Measurements from ENCODE around the gene DPH3. TPM values are rescaled to one million over a fixed set of nuclear protein-coding genes. Genes with fewer than 3 reads are reported as not detected.

Gene DPH3
- total RNA-seq, 4 donors from 2014 or later = 18.2 to 24.2 (median 19.3) TPM

GRCh38 chr3:16302082-16302631, 37.4 kb upstream of the DPH3 start:
- no peak for DNase-seq
- no peaks in the 10 kb centered on the region for H3K27me3 ChIP-seq
- no peaks in the 10 kb centered on the region for H3K9me3 ChIP-seq
- no peak overlapping the region for H3K4me3 ChIP-seq
- H3K4me1 ChIP-seq = peaks cover 0 to 7% of the 10 kb centered on the region in 2 donors
- H3K27ac ChIP-seq = no peak overlapping the region
- intact Hi-C loops (cut with DNase I; ENCODE audit: low total_unique reads) = no loop called here
- H3K36me3 ChIP-seq = no peaks in the 10 kb centered on the region
- TF ChIP-seq POLR2A (IDR thresholded peaks at IDR 0.05) (no peak), CTCF (IDR thresholded peaks at IDR 0.05) (no peak)

DNA sequence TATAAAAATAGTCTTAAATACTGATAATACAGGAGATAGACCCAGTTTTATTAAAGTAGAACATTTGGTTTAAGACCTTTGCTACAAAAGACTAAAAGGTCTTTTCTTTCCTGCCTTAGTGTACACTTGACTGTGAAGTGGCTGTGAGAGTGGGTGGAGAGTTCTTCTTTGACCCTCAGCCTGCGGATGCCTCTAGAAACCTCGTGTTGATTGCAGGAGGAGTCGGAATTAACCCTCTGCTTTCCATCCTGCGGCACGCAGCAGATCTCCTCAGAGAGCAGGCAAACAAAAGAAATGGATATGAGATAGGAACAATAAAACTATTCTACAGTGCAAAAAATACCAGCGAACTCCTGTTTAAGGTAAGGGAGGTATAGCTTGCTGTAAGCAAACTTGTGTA, 36.8 kb upstream of the DPH3 start:
- Histone ChIP-seq H3K27ac (no peak overlapping the region), H3K36me3 (no peaks in the 10 kb centered on the region), H3K4me3 (no peak overlapping the region), H3K4me1 (peaks cover 0 to 7% of the 10 kb centered on the region in 2 donors), H3K9me3 (no peaks in the 10 kb centered on the region), H3K27me3 (no peaks in the 10 kb centered on the region)
- TF ChIP-seq CTCF (IDR thresholded peaks at IDR 0.05) = no peak
- TF ChIP-seq POLR2A (IDR thresholded peaks at IDR 0.05) = no peak
- intact Hi-C loops (cut with DNase I; ENCODE audit: low total_unique reads) = no loop called here
- DNase-seq = no peak

GRCh38 chr3:16300881-16301359, 36.2 kb upstream of the DPH3 start:
- TF ChIP-seq POLR2A (IDR thresholded peaks at IDR 0.05) (no peak), CTCF (IDR thresholded peaks at IDR 0.05) (no peak)
- intact Hi-C loops (cut with DNase I; ENCODE audit: low total_unique reads) = no loop called here
- no peaks in the 10 kb centered on the region for H3K27me3 ChIP-seq
- no peaks in the 10 kb centered on the region for H3K9me3 ChIP-seq
- no peak overlapping the region for H3K27ac ChIP-seq
- H3K4me1 ChIP-seq = peaks cover 0 to 7% of the 10 kb centered on the region in 2 donors
- no peaks in the 10 kb centered on the region for H3K36me3 ChIP-seq
- DNase-seq = no peak
- no peak overlapping the region for H3K4me3 ChIP-seq

GRCh38 chr3:16300307-16300706, 35.6 kb upstream of the DPH3 start:
- Histone ChIP-seq H3K27me3 (no peaks in the 10 kb centered on the region), H3K4me3 (no peak overlapping the region), H3K27ac (no peak overlapping the region), H3K4me1 (peaks cover 0 to 7% of the 10 kb centered on the region in 2 donors), H3K9me3 (no peaks in the 10 kb centered on the region), H3K36me3 (no peaks in the 10 kb centered on the region)
- TF ChIP-seq CTCF (IDR thresholded peaks at IDR 0.05) = no peak
- TF ChIP-seq POLR2A (IDR thresholded peaks at IDR 0.05) = no peak
- DNase-seq = no peak
- intact Hi-C loops (cut with DNase I; ENCODE audit: low total_unique reads) = no loop called here

DNA sequence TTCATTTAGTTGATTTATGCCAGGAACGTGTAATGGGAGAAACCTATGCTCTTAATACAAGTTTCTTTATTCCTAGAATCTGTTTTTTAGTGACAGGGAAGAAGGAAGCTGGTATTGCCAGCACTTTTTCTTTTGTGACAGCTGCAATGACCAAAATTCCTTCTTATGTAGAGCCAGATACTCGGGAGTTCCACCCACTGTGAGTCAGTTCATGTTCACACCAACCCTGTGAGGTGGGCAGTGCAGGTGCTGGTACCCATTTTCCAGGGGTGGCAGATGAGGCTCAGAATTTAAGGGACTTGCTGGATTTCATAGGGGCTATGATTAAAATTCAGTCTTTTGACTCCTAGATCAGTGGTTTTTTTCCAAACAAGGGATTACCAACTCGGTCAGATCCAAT, 35.0 kb upstream of the DPH3 start:
- no peaks in the 10 kb centered on the region for H3K36me3 ChIP-seq
- TF ChIP-seq POLR2A (IDR thresholded peaks at IDR 0.05) (no peak), CTCF (IDR thresholded peaks at IDR 0.05) (no peak)
- no peak overlapping the region for H3K4me3 ChIP-seq
- intact Hi-C loops (cut with DNase I; ENCODE audit: low total_unique reads) = loop anchor here (10.0 kb wide), 2 partner anchors 215 to 245 kb away; partner anchors contain the start of gene RFTN1
- no peaks in the 10 kb centered on the region for H3K9me3 ChIP-seq
- peaks cover 0 to 7% of the 10 kb centered on the region in 2 donors for H3K4me1 ChIP-seq
- DNase-seq = no peak
- no peak overlapping the region for H3K27ac ChIP-seq
- H3K27me3 ChIP-seq = no peaks in the 10 kb centered on the region
